PC-3 (cell line): ENCODE measurements around the gene RPS16.

Experiments
- EZH2 ChIP-seq: fragments of 300-600 bp; sonication (generic); IDR thresholded peaks from one replicate; pipeline ENCODE4 v1.6.1; 2017; ENCODE audit warnings: antibody characterized with exemption, mild to moderate bottlenecking, low read length; ENCODE audit not compliant: unreplicated experiment
- TF ChIP-seq, protein P1 (sequence below): fragments of 300-600 bp; sonication (generic); conservative IDR thresholded peaks from 2 replicates; pipeline ENCODE4 v1.5.1; 2017; ENCODE audit warnings: antibody characterized with exemption, low read depth, mild to moderate bottlenecking, low read length

DNA sequence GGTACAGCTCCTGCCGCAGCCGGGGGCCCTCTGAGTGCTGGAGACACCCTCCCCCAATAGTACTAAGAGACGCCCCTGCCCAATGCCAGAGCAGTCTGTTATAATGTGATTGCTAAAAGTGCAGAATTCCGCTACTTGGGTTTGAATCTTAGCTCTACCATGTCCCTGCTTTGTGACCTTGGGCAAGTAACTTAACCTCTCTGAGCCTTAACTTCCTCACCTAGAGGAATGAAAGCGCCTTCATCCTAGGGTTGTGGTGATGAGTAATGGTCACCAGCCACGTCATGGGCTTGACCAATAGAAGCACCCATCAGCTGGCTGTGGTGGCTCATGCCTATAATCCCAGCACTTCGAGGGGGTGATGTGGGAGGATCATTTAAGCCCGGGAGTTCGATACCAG, 16.7 kb downstream of the RPS16 start:
- no peak for TF ChIP-seq EZH2
- TF ChIP-seq, protein P1, sequence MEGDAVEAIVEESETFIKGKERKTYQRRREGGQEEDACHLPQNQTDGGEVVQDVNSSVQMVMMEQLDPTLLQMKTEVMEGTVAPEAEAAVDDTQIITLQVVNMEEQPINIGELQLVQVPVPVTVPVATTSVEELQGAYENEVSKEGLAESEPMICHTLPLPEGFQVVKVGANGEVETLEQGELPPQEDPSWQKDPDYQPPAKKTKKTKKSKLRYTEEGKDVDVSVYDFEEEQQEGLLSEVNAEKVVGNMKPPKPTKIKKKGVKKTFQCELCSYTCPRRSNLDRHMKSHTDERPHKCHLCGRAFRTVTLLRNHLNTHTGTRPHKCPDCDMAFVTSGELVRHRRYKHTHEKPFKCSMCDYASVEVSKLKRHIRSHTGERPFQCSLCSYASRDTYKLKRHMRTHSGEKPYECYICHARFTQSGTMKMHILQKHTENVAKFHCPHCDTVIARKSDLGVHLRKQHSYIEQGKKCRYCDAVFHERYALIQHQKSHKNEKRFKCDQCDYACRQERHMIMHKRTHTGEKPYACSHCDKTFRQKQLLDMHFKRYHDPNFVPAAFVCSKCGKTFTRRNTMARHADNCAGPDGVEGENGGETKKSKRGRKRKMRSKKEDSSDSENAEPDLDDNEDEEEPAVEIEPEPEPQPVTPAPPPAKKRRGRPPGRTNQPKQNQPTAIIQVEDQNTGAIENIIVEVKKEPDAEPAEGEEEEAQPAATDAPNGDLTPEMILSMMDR = no peak
